ENCODE data around the gene ACTL10.

The ACTL10 gene

DNA sequence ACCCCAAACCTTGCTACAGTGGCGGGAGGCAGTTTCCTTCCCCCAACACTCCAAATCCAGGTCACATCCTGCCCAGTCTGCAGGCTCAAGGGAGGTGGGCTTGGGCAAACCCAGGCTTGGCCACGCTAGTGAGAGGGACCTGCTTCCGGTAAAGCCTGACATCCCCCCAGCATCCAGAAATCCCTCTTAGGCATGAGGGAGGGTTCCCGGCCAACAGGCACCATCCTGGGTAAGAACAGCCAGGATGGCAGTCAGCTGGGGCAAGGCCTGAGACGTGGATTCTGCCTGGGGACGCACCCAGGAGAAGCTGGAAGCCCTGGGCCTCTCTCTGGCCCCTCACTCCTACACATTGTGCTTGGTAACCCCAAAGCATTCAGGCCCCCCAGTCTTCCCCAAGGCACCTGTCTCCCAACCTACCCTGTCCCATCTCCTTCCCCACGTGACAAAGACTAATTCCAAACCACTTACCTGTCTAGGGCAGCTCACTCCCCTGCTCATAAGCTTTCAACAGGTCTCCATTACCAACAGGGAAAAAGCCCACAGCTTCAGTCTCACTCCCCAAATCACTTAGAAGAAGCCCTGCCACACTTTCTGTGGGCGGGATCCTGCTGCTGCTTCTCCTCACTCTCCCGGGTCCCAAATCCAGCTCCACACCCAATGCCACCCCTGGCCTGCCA is 2.5 kb upstream of the ACTL10 start:
- DNase-seq: peak in 1 of 14 donors; percentile 45

DNA sequence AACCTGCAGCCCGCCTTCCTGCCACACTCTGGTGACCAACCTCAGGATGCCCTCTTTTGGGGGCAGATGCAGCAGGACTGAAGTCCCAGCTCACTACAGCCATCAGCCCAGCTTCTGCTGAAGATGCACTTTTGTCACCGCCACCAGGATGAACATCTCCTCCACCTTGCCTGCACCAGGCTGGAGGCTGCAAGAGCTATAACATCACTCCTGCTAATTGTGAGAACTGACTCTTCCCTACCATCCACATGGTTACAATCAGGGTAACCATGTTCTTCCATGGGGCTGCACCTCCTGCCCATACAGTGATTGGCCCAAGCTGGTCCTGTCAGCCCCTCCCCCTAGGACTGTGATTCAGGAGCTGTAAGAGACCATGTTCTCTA is 2.0 kb upstream of the ACTL10 start:
- no peak for DNase-seq

DNA sequence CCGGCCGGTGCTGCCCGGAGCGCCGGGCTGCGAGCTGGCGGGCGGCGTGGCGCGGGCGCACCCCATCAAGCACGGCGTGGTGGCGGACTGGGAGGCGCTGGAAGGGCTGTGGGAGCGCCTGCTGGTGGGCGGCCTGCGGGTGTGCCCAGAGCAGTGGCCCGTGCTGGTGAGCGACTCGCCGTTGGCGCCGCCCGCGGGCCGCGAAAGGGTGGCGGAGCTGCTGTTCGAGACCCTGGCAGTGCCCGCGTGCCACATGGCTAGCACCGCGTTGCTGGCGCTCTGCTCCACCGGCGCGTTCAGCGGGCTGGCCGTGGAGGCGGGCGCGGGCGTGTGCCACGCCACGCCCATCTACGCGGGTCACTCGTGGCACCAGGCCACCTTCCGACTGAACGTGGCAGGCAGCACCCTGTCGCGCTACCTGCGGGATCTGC is 517 bp downstream of the ACTL10 start:
- DNase-seq: peak in 7 of 14 donors; percentile 13 to 73 (median 43)

DNA sequence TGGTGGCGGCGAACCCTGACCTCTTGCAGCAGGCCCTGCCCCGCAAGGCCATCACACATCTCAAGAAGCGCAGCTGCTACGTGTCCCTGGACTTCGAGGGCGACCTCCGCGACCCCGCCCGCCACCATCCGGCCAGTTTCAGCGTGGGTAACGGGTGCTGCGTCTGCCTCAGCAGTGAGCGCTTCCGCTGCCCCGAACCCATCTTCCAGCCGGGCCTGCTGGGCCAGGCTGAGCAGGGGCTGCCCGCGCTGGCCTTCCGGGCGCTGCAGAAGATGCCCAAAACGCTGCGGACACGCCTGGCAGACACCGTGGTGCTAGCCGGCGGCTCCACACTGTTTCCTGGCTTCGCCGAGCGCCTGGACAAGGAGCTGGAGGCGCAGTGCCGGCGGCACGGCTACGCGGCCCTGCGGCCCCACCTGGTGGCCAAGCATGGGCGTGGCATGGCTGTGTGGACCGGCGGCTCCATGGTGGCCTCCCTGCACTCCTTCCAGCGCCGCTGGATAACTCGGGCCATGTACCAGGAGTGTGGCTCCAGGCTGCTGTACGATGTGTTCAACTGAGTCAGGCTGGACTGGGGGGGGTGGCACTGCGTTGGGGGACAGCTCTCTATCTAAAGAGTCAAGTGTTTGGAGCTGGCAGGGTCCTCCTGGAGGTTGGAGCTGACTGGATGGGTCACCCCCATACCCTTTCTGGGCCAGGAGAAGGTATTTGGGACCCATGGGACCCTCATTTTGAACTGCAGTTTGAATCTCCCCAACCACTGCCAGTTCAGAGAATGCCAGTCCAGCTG is 1.1 kb downstream of the ACTL10 start:
- DNase-seq: peak in 13 of 14 donors; percentile 23 to 76 (median 55)

DNA sequence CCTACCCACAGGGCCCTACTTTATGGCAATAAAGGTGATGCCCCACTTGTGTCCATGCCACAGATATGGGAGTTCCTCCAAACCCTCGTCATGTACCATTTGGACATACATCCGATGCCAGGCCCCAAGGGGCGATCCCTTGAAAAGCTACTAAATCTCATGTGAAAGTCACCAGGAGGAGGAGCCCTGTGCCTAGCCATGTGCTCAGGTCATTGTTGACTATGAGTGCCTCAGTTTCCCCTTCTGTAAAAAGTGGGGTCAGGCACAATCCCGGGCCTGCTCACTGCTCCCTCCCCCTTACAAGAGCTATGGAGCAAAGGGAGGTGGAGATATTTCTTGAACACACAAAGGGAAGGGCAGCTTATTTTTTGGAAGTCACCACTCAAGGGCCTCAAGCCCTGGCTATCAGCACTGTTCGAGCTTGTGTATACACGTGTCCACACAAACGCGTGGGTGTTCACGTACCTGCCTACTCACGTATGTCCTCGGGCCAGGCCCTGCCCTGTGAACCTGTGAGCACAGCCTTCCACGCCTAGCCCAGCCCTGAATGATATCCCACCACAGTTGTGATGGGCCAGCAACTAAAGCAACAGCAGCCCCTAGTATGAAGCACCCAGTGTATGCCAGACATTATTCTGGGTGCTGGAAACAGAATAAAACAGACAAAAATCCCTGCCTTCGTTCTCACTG is 1.9 kb downstream of the ACTL10 start:
- no peak for DNase-seq

DNA sequence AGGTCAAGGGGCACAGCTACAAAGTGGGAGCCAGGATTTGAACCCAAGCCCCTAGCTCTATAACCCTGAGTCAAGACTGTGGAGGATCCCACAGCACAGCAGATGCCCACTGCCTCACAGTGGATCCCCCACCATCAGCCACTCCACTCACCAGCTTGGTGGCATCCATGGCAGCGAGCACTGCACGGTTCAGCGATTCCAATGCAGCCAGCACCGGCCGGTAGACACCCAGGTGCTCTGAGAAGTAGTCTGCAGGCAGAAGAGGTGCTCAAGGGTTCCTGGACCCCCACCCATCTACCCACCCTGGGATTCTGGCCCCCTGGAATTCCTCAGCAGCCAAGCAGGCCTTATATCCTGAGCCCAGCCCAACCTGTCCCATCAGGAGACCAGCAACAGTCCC is 2.5 kb downstream of the ACTL10 start:
- DNase-seq: no peak

DNA sequence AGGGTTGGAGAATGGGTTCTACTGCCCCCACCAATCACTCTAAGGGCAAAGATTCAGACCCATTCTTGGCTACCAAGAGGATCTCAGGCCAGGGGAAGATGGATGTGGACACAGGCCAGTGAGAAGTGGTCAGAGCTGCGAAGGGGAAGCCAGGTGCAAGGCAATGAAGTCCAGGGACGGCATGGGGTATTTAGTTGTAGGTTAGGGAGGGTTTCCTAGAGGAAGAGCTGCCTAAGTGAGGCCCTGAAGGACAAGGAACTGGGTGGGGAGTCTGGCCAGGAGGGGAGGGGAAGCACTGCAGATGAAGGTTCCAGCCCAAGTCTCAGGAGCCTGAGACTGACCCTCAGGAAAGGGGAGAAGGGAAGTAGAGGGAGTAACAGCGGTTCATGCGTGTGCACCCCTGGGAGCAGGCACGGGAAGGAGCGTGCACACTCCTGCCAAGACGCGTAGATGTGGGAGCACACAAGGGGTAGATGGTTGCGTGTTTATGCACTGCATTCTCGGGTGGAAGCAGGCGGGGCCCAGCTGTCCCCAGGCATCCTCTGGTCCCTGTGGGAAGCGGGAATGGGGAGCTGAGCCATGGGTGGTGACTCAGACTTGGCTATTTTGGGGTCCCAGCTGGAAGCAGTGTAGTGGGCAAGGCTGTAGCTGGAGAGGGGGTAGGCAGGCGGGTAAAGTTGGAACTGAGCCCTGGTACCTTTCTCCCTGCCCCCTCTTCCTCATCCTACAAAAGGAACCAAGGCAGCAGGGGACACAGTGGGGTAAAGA is 3.3 kb downstream of the ACTL10 start:
- no peak for DNase-seq

DNA sequence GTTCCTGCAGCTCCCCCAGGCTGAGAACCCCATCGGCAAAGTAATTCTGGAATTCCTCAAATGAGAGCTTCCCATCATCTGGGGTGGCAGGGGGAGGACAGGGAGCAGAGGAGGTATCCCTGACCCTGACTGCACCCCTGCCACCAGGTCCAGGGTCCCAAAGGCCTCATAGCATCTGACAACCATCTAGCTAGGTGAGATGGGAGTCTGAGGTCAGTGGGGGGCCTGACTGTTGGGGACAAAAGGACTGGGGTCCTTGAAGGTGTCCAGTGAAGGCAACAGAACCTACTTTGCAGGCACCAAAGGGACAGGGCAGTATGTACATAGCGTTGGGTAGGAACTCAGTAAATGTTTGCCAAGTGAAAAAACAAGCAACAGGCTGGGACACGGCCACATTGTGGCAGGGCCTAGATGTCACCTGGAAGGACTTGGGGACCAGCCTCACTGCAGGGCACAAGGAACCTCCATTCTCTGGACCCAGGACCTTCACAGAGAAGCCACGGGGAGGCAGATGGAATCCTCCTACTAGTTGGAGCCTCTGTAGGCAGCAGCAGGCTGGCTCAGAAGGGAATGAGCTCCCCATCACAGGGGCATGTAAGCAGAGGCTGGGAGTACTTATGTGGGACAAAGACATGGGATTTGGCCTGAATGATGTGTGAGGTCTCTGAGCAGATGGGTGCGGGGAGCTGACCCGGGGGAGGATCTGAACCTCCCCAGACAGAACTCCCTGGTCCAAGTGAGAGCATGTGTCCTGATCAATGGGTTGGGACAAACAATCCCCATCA is 4.2 kb downstream of the ACTL10 start:
- DNase-seq: no peak

DNA sequence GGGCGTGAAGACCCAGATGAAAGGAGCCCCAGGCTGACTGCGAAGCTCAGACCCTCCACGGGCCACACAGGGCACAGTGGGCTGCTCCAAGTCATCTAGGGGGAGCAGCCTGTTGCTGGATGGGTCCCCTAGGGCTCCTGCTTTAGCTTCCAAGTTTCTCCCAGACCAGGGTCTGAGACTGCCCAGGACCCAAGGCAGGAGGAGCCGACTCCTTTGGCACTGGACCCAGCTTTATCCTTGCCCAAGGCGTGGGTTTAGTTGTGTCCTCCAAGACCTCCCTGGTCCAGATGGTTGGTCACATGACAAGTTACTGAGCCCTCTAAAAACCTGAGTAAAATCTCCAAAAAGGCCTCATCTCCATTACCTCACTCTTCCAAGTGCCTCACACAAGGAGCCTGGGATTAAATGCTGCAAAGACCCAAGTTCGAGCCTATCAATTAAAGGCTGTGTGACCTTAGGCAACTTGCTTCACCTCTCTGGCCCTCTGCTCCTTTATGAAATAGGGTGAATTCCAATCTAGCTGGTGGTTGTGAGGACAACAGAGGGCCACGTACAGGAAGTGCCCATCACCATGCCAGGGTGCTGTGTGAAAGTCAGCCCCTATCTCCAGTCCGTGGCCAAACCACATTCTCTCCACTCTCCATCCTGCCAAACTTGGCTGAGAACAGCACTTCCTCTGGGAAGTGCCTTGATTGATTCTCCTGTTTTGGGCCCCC is 5.0 kb downstream of the ACTL10 start:
- DNase-seq: no peak

DNA sequence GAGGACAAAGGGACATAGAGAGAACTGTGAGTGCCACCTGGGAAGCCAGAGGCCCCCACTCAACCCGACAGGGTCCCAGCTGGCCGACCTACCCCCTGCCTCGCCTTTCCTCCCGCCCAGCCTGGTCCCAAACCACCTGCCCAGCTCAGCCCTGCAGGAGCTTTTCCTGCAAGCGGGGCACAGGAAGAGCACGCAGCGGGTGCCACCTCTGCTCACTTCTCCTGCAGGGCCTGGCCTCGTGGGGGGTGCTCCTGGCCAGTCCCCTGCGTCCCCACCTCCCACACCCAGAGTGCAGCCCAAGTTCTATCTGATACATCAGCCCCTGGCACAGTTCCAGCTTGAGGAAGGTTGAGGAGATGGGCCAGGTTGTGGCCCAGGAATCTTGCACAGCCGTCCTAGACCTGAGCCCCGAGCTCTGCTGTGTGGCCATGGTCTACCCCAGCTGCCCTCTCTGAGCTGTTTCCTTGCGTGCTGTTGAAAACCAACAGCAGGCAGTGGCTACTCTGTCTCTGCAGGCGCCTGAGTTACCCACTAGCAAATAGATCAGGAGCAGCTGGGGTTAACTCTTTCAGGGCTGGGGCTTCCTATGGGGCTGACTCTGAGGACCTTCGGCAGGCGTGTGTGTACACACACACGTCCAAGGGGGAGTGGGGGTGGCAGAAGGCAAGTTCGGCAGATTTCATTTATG is 5.8 kb downstream of the ACTL10 start:
- DNase-seq: no peak

DNA sequence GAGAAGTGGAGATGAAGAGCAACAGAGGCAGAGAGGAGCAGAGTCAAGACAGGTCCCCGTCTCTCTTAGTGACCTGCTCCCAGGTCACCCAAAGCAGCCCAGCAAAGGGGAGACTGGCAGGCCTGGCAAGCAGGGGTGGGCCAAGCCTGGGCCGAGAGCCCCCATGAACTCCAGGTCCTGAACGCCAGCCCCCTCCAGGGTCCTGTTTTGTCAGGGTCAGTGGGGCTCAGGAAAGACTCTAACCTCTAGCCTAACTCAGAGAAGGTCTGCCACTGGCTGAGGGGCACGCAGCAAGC is 6.3 kb downstream of the ACTL10 start:
- DNase-seq: no peak

DNA sequence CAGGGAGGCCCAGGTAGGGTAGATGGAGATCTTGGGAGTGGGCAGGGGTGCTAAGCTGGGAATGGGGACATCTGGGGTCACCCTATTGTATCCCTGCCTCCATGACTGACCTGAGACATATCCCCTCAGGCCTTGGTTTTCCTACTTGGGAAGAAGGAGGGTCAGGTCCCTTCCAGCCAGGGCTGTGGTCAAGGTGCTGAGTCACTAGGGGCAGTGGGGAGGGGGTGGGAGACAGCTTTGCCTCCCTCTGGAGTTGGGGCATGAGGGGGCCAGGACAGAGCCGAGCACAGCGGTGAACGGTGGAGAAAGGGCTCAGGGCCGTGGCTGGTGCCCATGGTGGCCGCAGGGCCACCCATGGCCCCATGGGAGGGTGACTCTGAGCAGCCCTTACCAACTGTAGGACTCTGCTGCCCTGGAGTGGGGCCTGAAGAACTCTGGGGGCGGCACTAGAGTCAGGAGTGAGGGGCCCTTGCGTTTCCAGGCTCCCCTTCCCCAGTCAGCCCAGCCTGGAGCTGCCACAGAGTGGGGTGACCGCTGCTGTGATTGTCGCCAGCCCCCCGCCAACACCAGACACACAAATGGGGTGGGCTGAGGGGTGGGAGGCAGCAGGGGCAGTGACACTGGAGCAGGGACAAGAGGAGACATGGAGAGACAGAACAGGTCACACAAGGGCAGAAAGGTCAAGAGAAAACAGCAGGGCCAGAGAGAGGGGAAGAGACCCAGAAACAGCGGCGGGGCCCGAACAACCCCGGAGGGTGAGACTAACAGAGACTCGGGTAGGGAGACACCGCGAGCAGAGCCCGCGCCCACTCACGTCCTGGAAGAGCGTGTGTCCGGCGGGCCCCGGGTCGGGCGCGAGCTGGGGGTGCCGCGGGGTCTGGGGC is 6.9 kb downstream of the ACTL10 start:
- peak in 1 of 14 donors; percentile 62 for DNase-seq

DNA sequence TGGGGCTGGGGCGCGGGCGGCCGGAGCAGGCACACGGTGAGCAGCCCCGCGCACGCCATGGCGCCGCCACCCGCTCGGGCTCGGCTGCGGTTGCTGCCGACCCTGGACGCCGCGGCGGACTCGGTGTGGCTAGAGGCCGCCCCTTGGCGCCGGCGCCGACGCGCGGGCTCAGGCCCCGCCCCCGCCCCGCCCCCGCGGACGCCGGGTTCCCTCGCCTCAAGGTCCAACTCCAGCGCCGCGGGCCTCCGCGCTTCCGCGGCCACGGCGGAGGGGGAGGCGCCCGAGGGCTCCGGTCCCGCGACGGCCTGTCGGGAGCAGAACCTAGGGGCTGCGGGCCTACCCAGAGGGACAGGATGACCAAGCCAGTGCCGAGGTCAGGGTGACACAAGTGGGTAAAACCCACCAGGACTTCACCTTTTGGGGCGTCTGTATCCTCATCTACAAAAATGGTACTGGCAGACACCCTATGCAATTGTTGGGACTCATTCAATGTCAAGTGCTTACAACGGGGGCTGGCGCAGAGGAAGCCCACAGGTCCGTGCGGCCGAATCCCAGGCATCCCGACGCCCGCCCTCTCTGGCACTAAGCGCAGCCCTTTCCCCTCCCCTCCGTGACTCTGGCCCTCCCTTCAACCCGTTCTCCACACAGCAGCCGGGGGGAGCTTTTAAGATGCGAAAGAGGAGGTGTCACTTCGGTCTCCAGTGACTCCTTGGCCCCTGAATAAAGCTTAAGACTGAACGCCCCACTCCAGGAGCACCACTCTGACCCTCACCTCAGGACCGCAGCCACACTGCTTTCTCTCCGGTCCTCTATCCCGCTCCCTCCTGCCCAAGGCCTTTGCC is 7.8 kb downstream of the ACTL10 start, which contains the start of gene NECAB3:
NECAB3 (minus strand) TSS at position 135 of the 842 bp plus-strand sequence; CDS start at position 59, 76 bp downstream.
- peak in 13 of 14 donors; percentile 14 to 84 (median 54) for DNase-seq

DNA sequence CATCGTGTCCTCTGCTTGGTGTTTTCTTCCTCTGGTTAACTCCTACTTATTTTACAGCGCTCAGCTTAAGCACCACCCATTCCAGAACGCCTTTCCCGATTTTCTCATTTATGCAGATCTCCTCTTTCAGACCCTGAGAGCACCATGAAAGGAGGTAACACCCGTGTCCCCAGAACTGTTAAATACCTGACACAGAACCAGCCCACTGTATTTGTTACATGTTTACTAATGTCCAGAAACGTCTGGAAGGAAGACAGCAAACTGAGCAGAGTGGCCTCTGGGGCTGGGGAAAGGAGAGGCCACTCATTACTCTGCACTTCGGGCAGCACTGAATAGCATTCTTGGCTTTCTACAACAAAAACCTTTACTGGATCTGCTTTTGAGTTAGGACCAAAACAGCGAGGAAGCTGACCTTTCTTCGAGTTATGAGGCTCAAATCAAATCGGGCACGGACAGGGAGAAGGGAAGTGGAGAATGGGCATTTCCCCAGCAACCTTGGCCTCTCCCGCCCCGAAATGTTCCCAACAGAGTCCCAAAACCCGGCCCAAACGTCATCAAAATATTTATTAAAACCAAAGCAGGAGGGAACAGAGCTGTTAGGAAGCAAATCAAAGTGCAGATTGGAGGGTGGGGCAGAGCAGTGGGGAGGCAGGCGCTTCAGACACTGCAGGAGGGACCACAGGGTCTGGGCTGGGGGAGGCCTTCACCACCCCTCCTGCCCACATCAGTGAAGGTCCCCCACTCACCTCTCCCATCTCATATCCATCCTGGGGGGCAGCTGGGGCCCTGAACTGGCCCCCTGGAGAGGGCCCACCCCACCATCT is 8.6 kb downstream of the ACTL10 start:
- peak in 2 of 14 donors; percentile 35 to 41 for DNase-seq

DNA sequence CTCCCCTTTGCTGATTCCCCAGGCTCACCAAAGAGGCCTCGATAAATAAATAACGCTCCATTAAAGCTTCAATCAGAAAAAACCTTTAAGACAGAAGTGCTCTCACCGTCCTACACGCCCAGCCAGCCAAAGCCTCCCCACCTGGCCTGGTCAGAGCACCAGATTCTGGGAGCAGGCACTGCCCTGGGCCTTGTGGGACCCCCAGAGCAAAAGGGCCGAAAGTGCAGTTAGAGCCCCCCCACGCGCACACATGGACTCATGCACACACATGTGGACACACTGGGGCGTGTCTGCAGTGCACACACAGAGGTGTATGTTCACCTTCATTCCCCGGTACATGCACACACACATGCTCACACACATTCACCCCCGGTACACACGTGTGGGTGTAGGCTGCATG is 9.4 kb downstream of the ACTL10 start:
- DNase-seq: no peak

DNA sequence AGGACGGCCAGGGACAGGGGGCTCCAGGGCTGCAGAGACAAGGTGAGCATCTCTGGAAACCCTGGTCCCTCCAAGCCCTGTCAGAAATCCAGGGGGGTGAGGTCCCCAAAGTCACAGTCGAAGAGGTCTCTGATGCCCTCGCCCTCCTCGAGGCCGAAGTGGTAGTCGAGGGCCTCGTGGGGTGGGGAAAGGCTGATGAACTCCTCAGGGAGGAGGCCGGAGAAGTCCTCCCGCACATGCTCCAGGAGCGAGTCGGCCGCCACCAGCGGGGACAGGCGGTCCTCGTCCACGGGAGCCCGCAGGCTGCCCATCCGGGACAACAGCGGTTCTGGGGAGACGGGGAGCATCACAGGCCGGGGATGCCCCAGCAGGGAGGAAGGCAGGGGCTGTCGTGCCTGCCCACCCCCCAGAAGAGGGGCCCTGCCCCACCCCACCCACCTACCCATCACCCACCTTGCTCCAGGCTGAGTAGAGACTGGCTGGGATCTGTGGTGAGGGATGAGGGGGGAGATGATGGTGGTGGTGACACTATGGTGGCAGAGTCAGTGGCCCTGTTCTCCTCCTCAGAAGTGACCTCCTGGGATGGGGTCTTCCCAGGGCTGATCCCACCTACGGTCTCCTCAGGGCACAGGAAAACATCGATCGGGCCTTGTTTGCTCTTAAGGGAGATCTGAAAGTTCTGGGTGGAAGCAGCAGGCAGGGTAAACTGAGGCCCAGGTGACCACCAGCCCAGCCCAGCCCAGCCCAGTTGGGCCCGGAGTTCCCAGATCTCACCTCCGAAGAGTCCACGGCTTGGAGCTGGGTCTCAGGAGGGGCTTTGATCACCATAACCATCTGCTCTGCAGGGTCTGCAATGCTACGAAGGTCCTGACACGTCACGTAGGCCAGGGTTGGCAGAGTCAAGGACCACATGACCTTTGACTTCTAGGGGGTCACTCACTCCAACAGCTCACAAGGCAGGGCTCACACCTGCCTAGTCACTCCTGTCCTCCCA is 10.2 kb downstream of the ACTL10 start:
- no peak for DNase-seq
